GM12891 (cell line): Measurements from ENCODE around the gene PGR.

Experiments
- POLR2A ChIP-seq: IDR thresholded peaks from 2 replicates; pipeline ENCODE4 v1.6.1; 2011; ENCODE audit warnings: low read depth, low read length, control low read depth
- POLR2AphosphoS5 ChIP-seq: IDR thresholded peaks from 2 replicates; pipeline ENCODE4 v1.6.1; 2011; ENCODE audit warnings: low read depth, low read length, control low read depth
- TAF1 ChIP-seq: IDR thresholded peaks from 2 replicates; pipeline ENCODE4 v1.6.1; 2011; ENCODE audit warnings: low read depth, low read length, control low read depth

DNA sequence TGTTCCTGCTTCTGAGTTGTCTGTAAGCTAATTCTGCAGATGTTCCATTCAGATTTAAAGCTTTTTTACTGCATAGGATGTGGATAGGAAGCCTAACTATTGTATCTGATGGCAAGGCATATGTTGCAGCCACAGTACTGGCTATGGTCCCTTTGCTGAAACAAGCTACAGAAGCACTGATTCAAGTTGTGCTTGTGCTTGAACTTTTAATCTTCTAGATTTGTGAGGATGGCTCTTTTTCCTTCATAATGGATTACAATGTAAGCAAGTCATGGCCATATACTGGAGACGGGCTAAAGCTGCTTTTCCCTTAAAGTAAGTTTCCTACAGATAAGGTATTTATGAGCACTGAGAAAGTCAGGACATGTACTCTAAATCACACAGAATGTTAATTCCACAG lies 138.7 kb downstream of the PGR start:
- TF ChIP-seq POLR2AphosphoS5 (no peak), TAF1 (no peak), POLR2A (no peak)
